Measurements from ENCODE around the gene SRBD1. TPM values are rescaled to one million over a fixed set of nuclear protein-coding genes. Genes with fewer than 3 reads are reported as not detected.

SRBD1 gene
- 12.6 and 14.1 TPM in 2 replicates for total RNA-seq (2014; rRNA removed; shearing (Covaris generic))
- polyA plus RNA-seq (2014; cell fraction: nucleus; rRNA removed): 6.7 and 9.4 TPM in 2 replicates

GRCh38 chr2:45611020-45611859 is at the start of gene SRBD1:
Gene SRBD1, minus strand, starts transcription at chr2:45611267. Its CDS starts 5,826 bp downstream, at chr2:45605441.
- DNase-seq (ENCODE audit: extremely low read depth, low read depth): peak; percentile 94

DNA sequence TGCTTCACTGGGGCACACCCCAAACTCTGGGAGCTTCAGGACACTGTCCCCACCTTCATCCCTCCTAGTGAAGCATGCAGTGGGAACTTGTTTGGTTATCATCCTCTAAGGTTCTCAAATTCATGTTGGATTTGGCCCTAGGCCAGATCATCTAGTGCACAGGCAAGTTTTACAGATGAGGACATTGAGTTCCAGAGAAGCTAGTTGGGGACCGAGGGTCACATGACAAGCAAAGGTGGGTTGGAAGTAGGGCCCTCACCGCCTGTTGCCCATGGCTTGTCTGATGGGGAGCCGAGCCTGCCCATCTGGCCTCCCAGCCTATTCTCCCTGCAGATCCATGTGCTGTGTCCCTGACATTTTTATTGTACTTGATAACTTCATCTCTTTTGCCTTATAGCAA is 43.2 kb upstream of the SRBD1 start:
- DNase-seq (ENCODE audit: extremely low read depth, low read depth): no peak

GRCh38 chr2:45653122-45653913 is 42.3 kb upstream of the SRBD1 start:
- DNase-seq (ENCODE audit: extremely low read depth, low read depth): no peak

DNA sequence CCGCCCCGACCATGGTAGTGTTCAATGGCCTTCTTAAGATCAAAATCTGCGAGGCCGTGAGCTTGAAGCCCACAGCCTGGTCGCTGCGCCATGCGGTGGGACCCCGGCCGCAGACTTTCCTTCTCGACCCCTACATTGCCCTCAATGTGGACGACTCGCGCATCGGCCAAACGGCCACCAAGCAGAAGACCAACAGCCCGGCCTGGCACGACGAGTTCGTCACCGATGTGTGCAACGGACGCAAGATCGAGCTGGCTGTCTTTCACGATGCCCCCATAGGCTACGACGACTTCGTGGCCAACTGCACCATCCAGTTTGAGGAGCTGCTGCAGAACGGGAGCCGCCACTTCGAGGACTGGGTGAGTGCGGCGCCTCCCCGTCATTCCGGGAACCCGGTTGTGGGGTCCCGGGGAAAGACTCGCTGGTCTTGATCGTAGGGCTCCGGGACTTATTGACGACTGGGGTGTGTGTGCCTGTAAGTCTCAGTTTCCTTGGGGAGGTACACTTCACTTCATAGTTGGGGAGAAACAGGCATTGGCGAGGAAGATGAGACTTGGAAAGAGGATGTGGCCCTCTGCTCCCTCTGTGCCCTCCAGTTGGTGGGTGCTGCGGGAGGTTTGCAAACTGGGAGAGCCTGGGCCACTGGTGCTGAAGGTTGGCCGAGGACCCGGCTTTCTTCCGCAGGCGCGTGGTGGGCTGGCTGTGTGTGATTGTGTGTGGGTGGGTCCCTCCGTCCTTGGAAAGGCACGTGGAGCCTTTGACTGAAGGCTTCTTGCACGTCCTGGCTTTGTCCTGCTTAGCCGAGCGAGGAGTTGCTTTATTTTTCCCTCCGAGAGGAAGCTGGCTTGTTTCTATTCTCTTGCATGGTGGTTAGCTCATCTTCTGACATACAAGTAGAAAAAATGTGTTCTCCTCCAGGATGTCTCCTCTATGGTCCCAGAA is 41.3 kb upstream of the SRBD1 start:
- DNase-seq (ENCODE audit: extremely low read depth, low read depth): no peak

GRCh38 chr2:45651415-45652089 is 40.5 kb upstream of the SRBD1 start, which contains the start of gene PRKCE:
Gene PRKCE, plus strand, starts transcription at chr2:45651675.
- DNase-seq (ENCODE audit: extremely low read depth, low read depth): no peak

DNA sequence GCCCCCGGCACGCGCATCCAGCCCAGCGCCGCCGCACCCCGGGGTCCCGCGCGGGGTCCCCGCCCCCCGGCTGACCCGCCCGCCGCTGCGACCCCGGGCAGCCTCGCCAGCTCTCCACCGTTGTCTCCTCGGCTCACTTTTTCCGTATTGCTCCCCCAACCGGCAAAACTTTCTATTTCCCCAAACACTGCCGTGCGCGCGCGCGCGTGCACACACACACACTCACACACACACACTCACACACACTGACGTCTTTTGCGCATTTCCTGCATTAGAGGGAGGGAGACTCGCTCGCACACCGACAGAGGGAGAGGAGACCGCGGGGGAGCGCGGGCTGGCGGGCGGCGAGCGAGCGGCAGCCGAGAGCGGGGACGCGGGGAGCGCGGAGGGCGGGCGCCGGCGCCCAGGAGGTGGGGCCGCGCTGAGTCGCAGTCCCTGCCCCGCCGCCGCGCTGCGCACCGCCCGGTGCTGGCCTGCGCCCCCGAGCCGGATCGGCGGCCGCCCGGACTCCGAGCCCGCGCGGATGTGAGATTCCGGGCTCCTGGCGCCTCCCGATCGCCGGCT is 39.9 kb upstream of the SRBD1 start:
- DNase-seq (ENCODE audit: extremely low read depth, low read depth): peak; percentile 94

DNA sequence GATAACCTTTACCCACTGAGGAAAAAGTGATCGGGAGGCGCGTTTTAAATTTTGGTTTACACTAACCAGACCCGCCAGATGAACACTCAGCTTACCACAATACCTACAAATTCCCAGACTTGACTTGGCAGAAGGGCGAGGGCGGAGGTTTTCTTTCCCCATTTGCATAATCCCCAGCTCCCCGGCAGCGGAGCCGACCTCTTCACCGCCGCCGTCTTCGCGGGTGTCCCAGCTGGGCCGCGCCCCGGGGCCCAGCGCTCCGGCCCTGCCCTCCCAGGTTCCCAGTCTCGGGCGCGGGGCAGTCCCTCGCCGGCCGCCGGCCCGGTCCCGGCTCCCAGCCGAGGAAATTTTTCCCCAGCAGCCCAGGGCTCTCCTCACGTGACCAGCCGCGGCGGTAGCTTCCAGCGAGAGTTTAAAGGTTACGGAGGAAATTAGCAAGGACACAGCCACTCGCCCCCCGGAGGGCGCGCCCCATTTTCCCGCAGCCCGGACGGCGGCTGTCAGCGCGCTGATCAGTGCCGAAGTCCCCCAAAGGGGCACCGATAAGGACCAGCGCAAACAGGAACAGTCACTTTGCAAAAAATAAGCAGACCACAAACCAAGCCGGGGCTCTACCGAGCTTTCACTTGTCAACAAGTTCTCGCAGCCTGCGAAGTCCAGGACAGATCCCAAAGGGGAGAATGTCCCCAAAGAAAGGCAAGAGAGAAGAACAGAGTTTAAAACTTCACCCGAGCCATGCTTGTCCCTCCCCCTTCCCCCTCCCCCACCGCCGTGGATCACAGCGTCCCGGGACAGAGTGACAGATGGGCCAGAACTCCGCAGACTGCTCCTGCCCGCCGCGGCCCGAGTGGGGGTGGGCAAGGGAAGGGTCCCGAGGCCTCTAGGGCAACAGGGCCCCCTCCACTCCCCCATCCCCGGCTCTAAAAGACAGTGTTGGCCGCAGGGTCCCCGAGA is 39.1 kb upstream of the SRBD1 start:
- peak; percentile 26 for DNase-seq (ENCODE audit: extremely low read depth, low read depth)

DNA sequence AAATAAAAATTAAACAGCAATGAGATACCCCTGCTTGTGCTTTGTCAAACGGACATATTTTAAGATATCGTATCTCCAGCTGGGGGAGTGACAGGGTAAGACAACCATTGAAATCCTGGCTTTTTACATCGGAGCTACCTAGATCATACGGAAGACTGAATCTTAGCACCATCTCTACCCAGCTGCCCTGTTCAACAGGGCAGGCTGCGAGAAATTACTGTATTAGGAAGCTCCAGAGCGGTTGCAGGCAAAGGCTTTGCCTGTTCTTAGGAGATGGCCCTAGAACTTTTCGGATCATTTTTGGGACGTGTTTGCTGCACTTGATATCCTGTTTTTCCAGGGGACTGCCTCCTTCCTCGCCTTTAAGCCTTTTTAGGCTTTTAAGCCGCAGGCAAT is 38.4 kb upstream of the SRBD1 start:
- no peak for DNase-seq (ENCODE audit: extremely low read depth, low read depth)

GRCh38 chr2:45648636-45649035 is 37.6 kb upstream of the SRBD1 start:
- no peak for DNase-seq (ENCODE audit: extremely low read depth, low read depth)

DNA sequence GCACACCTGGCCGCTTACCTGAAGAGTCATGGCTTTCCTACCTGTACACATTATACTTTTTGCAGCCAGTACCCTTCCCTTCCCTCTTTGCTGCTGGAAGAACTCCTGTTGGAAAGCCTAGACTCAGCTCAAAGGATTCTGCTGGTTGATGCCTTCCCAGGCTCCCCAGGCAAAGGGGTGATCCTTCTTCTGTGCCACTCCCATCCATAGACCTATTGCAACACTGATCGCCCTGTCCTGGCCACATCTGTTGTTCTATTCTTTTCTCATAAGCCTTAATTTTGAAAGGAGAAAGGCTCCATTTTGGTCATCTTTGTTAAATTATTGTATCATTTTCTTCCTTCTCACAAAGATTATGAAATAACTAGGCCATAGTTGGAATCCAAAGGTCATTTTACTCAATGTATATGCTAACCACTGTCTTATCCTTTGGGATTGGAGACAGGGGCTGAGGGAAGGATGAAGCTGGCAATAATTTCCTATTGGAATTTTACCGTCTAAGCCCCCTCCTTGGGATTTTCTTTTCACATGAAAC is 37.0 kb upstream of the SRBD1 start:
- no peak for DNase-seq (ENCODE audit: extremely low read depth, low read depth)

GRCh38 chr2:45647356-45647755 is 36.3 kb upstream of the SRBD1 start:
- no peak for DNase-seq (ENCODE audit: extremely low read depth, low read depth)

GRCh38 chr2:45646289-45646688 is 35.2 kb upstream of the SRBD1 start:
- DNase-seq (ENCODE audit: extremely low read depth, low read depth): no peak

DNA sequence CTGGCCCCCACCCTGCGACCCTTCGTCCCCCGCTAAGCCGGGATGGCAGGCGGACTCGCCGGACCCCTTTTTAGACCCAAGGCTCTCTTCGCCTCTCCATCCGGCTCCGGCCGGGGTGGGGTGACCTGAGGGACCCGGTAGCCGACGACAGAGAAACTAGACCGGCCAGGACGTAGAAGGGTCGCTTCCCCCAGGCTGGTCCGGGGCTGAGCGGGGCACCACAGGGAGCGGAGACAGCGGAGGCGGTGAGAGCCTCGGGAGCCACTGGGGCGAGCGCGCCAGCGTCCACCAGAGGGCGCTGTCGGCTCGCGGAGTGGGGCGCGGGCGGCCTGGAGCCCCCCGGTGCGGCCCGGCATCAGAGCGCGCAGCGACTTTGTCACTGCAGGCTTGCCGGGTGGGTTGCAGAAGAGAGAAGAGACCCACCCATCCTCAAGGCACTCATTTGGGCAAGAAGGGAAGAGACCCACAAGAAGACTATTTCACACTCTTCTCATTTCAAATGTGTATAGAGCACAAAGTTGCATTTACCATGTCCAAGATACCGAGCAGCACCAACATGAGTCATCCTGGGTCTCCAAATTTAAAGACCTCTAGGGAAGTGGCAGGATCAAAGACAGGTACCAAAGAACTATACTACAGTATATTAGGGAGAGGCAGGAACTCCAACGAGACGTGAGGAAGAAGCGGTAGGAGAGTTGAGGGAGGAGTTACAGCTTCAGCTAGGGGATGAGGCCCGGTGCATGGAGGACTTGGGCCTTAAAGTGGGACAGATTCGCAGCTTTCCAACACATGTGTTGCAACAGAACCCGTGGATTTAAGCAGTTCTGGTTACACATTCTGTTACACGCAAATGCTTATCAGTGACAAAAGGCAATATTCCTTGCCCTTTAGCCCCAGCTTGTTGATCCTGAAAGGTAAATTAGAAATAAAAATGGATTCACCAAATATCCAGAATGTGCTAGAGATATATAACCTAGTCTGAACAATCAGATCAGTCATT is 32.8 kb upstream of the SRBD1 start:
- peak; percentile 57 for DNase-seq (ENCODE audit: extremely low read depth, low read depth)

- DNase-seq (ENCODE audit: extremely low read depth, low read depth): no peak
Measured at GRCh38 chr2:45643095-45643494, 32.0 kb upstream of the SRBD1 start.

GRCh38 chr2:45640576-45640975 is 29.5 kb upstream of the SRBD1 start:
- no peak for DNase-seq (ENCODE audit: extremely low read depth, low read depth)

DNA sequence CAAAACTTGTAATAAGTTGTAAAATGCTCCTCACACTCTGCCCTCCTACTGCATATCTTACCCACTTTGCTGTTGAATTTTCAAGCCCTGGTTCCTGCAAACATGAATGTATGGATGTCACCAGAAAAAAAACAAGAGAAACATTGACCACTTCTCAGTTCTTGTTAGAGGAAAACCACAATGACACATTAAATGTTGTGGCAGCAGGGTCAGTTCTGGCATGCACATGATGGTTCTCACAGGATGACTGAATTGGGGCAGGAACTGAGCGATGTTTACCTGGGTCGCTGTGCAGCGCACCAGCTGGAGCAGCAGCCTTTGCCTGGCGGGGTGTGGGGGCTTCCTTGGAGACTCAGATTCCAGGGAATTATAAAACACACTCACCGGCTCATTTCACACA is 26.4 kb upstream of the SRBD1 start:
- DNase-seq (ENCODE audit: extremely low read depth, low read depth): no peak

GRCh38 chr2:45636008-45636407 is 24.9 kb upstream of the SRBD1 start:
- DNase-seq (ENCODE audit: extremely low read depth, low read depth): no peak
